Measurements from ENCODE around the gene KLLN. TPM values are rescaled to one million over a fixed set of nuclear protein-coding genes. Genes with fewer than 3 reads are reported as not detected.
"Not testable (repeated sequence)": the region's sequence is repeated elsewhere in the genome, so short reads cannot be mapped to it uniquely, and the experiment has no call there.

The KLLN gene
- total and polyA plus RNA-seq, 2 of the 8 experiments (the other 6 are each of a cell fraction or from before 2014, with no cell fraction given) = 0.24 to 0.73 TPM

DNA sequence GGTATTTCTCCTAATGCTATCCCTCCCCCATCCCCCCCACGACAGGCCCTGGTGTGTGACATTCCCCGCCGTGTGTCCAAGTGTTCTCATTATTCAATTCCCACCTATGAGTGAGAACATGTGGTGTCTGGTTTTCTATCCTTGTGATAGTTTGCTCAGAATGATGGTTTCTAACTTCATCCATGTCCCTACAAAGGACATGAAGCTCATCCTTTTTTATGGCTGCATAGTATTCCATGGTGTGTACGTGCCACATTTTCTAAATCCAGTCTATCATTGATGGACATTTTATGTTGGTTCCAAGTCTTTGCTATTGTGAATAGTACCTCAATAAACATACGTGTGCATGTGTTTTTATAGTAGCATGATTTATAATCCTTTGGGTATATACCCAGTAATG is 8.1 kb downstream of the KLLN start:
- H3K27me3 ChIP-seq (replicated peaks in 1 of 4; ENCODE audit: control insufficient read depth in 3 of 4, extremely low read depth in 1 of 4, insufficient read depth in 3 of 4, low read length in 3 of 4); POLR2A ChIA-PET (ENCODE audit: partially characterized antibody); H2BK5ac ChIP-seq (ENCODE audit: low read depth, low read length); H4K20me1 ChIP-seq (replicated peaks in 1 of 2; ENCODE audit: control insufficient read depth in 1 of 2, insufficient read depth in 2 of 2, low read length in 2 of 2); H2BK12ac ChIP-seq (ENCODE audit: low read depth, low read length); H3K36me3 ChIP-seq (ENCODE audit: control insufficient read depth in 2 of 4, insufficient read depth in 4 of 4, low read length in 3 of 4); H3K79me2 ChIP-seq (ENCODE audit: control insufficient read depth in 1 of 2, insufficient read depth in 2 of 2, low read length in 2 of 2); H3K4ac ChIP-seq (replicated peaks; ENCODE audit: insufficient read length, low read depth, low read length); H3K4me1 ChIP-seq (replicated peaks in 1 of 4; ENCODE audit: control insufficient read depth in 3 of 4, insufficient read depth in 4 of 4, low read length in 3 of 4); CTCF ChIA-PET (ENCODE audit: partially characterized antibody); H3K14ac ChIP-seq (ENCODE audit: insufficient read length); H2BK15ac ChIP-seq (ENCODE audit: low read length); H4K5ac ChIP-seq (ENCODE audit: insufficient read length, low read depth, low read length); H3K18ac ChIP-seq (ENCODE audit: extremely low read depth, low read length); H4K91ac ChIP-seq (replicated peaks; ENCODE audit: insufficient read length, low read length); H2BK20ac ChIP-seq (ENCODE audit: low read length); H3K4me2 ChIP-seq (ENCODE audit: insufficient read depth in 1 of 2, low read depth in 2 of 2, low read length in 2 of 2); H3K56ac ChIP-seq (replicated peaks; ENCODE audit: insufficient read length, low read depth, low read length); H4K8ac ChIP-seq (ENCODE audit: extremely low read depth, insufficient read depth, low read length); H2AK5ac ChIP-seq (ENCODE audit: low read depth, low read length); H3K23ac ChIP-seq (ENCODE audit: insufficient read length); H2AFZ ChIP-seq (ENCODE audit: low read length); H3K79me1 ChIP-seq (ENCODE audit: low read depth, low read length); H3K27ac ChIP-seq (ENCODE audit: low read depth, low read length); H3K4me3 ChIP-seq (ENCODE audit: extremely low read depth in 1 of 4, insufficient read depth in 2 of 4, low read depth in 3 of 4, low read length in 4 of 4); H3K9ac ChIP-seq (replicated peaks in 1 of 4; ENCODE audit: extremely low read depth in 1 of 4, low read depth in 3 of 4, low read length in 3 of 4); H2BK120ac ChIP-seq (replicated peaks; ENCODE audit: low read depth, low read length); H3K23me2 ChIP-seq (ENCODE audit: low read depth, low read length); DNase-seq (ENCODE audit: low read depth in 1 of 2, low spot score in 2 of 2); FAIRE-seq; H3K9me3 ChIP-seq (ENCODE audit: insufficient read depth in 2 of 2, low read depth in 1 of 2, low read length in 1 of 2): not testable (repeated sequence)
- 91% methylated on average over 5 of the region's 5 CpGs; no CpG with 5 or more reads in 1 of the 2 experiments for WGBS, 2 experiments (ENCODE audit: extremely low coverage in 1 of 2, insufficient coverage in 1 of 2, insufficient read length in 1 of 2, insufficient replicate concordance in 2 of 2, low coverage in 1 of 2, low lambda C conversion rate in 2 of 2, missing lambda C conversion rate in 1 of 2)
